Stimulated activated memory B cell treated with anti-CD40 and anti-IgM and Interleukin-4, amounts not matched to agents 10 μg/mL and 1 μg/mL and 100 μg/mL, for 72 hours (primary cell): ENCODE measurements around the gene FKBP5.
"Not testable (repeated sequence)": the region's sequence is repeated elsewhere in the genome, so short reads cannot be mapped to it uniquely, and the experiment has no call there.

Experiments
- ATAC-seq: fragments of 150-1000 bp; cut with Tn5 transposase; 2 replicates; pipeline ENCODE4 v1.10.0; 2021
- H3K27ac Mint-ChIP-seq: one replicate; pipeline ENCODE4 v1.8.0; 2022; ENCODE audit warnings: mild to moderate bottlenecking, mixed read lengths
- H3K27me3 Mint-ChIP-seq: one replicate; pipeline ENCODE4 v1.8.0; 2022; ENCODE audit warnings: mixed read lengths
- H3K36me3 Mint-ChIP-seq: one replicate; pipeline ENCODE4 v1.8.0; 2022; ENCODE audit warnings: mixed read lengths
- H3K4me1 Mint-ChIP-seq: one replicate; pipeline ENCODE4 v1.8.0; 2022; ENCODE audit warnings: mixed read lengths
- H3K4me3 Mint-ChIP-seq: one replicate; pipeline ENCODE4 v1.8.0; 2022; ENCODE audit warnings: mild to moderate bottlenecking, moderate library complexity, mixed read lengths
- H3K9me3 Mint-ChIP-seq: one replicate; pipeline ENCODE4 v1.8.0; 2022; ENCODE audit warnings: mixed read lengths

FKBP5 gene

DNA sequence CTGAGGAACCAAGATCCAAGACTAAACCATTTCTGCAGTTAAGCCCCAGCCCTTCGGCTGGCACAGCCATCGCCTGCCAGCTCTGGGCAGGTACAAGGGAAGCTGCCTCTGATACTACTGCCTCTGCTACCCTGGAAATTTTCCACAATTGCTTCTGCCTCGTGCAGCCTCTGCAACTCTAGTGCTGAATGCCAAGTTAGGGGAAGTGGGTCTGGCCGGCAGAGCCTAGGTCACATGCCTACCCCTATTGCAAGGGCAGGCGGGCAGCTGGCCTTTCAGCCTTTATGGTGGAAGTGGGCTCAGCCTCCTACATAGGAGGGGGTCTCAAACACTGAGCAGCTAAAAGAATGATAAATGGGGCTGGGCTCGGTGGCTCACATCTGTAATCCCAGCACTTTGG lies 131.5 kb downstream of the FKBP5 start:
- Mint-ChIP-seq H3K4me1 (peaks cover 13% of the 10 kb centered on the region), H3K9me3 (no peaks in the 10 kb centered on the region), H3K4me3 (no peak overlapping the region), H3K27ac (no peak overlapping the region), H3K36me3 (no peaks in the 10 kb centered on the region), H3K27me3 (peaks cover 61% of the 10 kb centered on the region)
- no peak for ATAC-seq

- peaks cover 66% of the 10 kb centered on the region for H3K27me3 Mint-ChIP-seq
- H3K36me3 Mint-ChIP-seq = peaks cover 8% of the 10 kb centered on the region
- H3K4me1 Mint-ChIP-seq = peaks cover 6% of the 10 kb centered on the region
- H3K27ac Mint-ChIP-seq = no peak overlapping the region
- H3K9me3 Mint-ChIP-seq = peaks cover 5% of the 10 kb centered on the region
- no peak overlapping the region for H3K4me3 Mint-ChIP-seq
- ATAC-seq = no peak
These were observed 133.9 kb downstream of the FKBP5 start for GRCh38 chr6:35554811-35555210.

DNA sequence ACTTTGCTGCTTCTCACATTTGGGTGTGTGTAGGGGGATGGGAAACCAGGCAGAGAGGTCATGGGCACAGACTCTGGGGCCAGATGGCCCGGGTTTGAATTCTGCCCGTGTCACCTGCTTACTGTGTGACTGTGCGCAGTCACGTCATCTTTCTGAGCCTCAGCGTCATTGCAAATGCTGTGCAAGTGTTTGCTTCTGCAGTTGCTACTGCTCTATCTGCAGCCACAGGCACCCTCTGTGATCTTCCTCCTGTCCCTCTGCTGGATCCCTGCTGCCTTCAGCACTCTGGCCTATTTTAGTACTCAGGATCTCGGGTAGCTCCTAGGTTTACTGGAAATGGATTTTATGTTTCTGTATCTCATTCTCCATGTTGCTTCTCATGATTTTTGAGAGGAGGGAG lies 135.4 kb downstream of the FKBP5 start:
- H3K9me3 Mint-ChIP-seq = peaks cover 6% of the 10 kb centered on the region
- no peak for ATAC-seq
- H3K36me3 Mint-ChIP-seq = peaks cover 11% of the 10 kb centered on the region
- H3K4me1 Mint-ChIP-seq = no peaks in the 10 kb centered on the region
- no peak overlapping the region for H3K4me3 Mint-ChIP-seq
- peaks cover 67% of the 10 kb centered on the region for H3K27me3 Mint-ChIP-seq
- no peak overlapping the region for H3K27ac Mint-ChIP-seq

GRCh38 chr6:35552285-35552917 lies 136.3 kb downstream of the FKBP5 start:
- no peak for ATAC-seq
- Mint-ChIP-seq H3K4me3 (no peak overlapping the region), H3K27ac (no peak overlapping the region), H3K4me1 (no peaks in the 10 kb centered on the region), H3K36me3 (peaks cover 11% of the 10 kb centered on the region), H3K27me3 (peaks cover 71% of the 10 kb centered on the region), H3K9me3 (peaks cover 6% of the 10 kb centered on the region)

- H3K27ac Mint-ChIP-seq = no peak overlapping the region
- H3K4me1 Mint-ChIP-seq = no peaks in the 10 kb centered on the region
- H3K4me3 Mint-ChIP-seq = no peak overlapping the region
- no peak for ATAC-seq
- H3K36me3 Mint-ChIP-seq = peaks cover 11% of the 10 kb centered on the region
- peaks cover 6% of the 10 kb centered on the region for H3K9me3 Mint-ChIP-seq
- peaks cover 72% of the 10 kb centered on the region for H3K27me3 Mint-ChIP-seq
These were observed 138.3 kb downstream of the FKBP5 start for GRCh38 chr6:35550437-35550836.

- H3K36me3 Mint-ChIP-seq = peaks cover 11% of the 10 kb centered on the region
- peaks cover 64% of the 10 kb centered on the region for H3K27me3 Mint-ChIP-seq
- no peaks in the 10 kb centered on the region for H3K4me1 Mint-ChIP-seq
- no peak for ATAC-seq
- no peak overlapping the region for H3K4me3 Mint-ChIP-seq
- H3K27ac Mint-ChIP-seq = no peak overlapping the region
- H3K9me3 Mint-ChIP-seq = peaks cover 6% of the 10 kb centered on the region
These were observed 141.0 kb downstream of the FKBP5 start for GRCh38 chr6:35547676-35548075.

- peaks cover 3% of the 10 kb centered on the region for H3K36me3 Mint-ChIP-seq
- no peak overlapping the region for H3K27ac Mint-ChIP-seq
- peaks cover 45% of the 10 kb centered on the region for H3K27me3 Mint-ChIP-seq
- no peak for ATAC-seq
- H3K4me1 Mint-ChIP-seq = no peaks in the 10 kb centered on the region
- peaks cover 5% of the 10 kb centered on the region for H3K9me3 Mint-ChIP-seq
- H3K4me3 Mint-ChIP-seq = no peak overlapping the region
These were observed 143.8 kb downstream of the FKBP5 start for GRCh38 chr6:35544769-35545361.

- H3K36me3 Mint-ChIP-seq = no peaks in the 10 kb centered on the region
- no peak overlapping the region for H3K4me3 Mint-ChIP-seq
- H3K9me3 Mint-ChIP-seq = peaks cover 4% of the 10 kb centered on the region
- peaks cover 35% of the 10 kb centered on the region for H3K27me3 Mint-ChIP-seq
- no peak overlapping the region for H3K27ac Mint-ChIP-seq
- no peak for ATAC-seq
- H3K4me1 Mint-ChIP-seq = no peaks in the 10 kb centered on the region
These were observed 145.1 kb downstream of the FKBP5 start for GRCh38 chr6:35543459-35544193.

DNA sequence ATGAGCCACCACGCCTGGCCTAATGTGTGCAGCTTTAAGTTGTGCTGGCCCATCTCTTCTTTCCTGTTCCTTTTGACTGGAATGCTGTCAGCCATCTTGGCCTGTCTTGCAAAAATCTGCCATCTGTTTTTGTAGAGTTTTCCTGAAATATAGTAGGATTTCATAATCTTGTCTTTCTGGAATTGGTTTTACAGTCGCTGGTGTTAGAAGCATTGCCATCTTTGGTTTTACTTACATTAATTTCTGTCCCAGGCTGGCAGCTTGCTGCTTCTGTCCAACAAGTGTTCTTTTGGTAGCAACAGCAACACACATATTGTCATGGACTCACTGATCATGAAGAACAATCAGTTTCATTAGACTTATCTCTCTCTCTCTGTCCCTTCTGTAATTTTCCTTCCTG lies 146.9 kb downstream of the FKBP5 start:
- Mint-ChIP-seq H3K9me3 (peaks cover 4% of the 10 kb centered on the region), H3K27me3 (peaks cover 20% of the 10 kb centered on the region), H3K4me3 (no peak overlapping the region), H3K36me3 (no peaks in the 10 kb centered on the region), H3K27ac (no peak overlapping the region), H3K4me1 (no peaks in the 10 kb centered on the region)
- no peak for ATAC-seq

- H3K4me3 Mint-ChIP-seq = no peak overlapping the region
- H3K4me1 Mint-ChIP-seq = no peaks in the 10 kb centered on the region
- peaks cover 26% of the 10 kb centered on the region for H3K27me3 Mint-ChIP-seq
- H3K27ac Mint-ChIP-seq = no peak overlapping the region
- no peak for ATAC-seq
- H3K36me3 Mint-ChIP-seq = no peaks in the 10 kb centered on the region
- H3K9me3 Mint-ChIP-seq = peaks cover 4% of the 10 kb centered on the region
These were observed 149.5 kb downstream of the FKBP5 start for GRCh38 chr6:35539223-35539622.

DNA sequence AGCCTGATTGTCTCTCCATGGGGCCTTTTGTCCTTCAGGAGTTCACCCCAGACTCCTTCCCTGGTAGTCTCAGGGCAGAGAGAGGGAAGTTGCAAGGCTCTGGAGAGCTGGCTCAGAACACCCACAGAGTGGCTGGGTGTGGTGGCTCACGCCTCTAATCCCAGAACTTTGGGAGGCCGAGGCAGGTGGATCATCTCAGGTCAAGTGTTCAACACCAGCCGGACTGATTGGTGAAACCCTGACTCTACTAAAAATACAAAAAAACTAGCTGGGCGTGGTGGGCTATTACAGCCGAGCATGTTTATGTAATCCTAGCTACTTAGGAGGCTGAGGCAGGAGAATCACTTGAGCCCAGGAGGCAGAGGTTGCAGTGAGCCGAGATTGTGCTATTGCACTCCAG lies 152.9 kb downstream of the FKBP5 start:
- not testable (repeated sequence) for H3K9me3 Mint-ChIP-seq, H3K27ac Mint-ChIP-seq, H3K4me1 Mint-ChIP-seq, H3K4me3 Mint-ChIP-seq, ATAC-seq, H3K36me3 Mint-ChIP-seq
- peaks cover 47% of the 10 kb centered on the region for H3K27me3 Mint-ChIP-seq

DNA sequence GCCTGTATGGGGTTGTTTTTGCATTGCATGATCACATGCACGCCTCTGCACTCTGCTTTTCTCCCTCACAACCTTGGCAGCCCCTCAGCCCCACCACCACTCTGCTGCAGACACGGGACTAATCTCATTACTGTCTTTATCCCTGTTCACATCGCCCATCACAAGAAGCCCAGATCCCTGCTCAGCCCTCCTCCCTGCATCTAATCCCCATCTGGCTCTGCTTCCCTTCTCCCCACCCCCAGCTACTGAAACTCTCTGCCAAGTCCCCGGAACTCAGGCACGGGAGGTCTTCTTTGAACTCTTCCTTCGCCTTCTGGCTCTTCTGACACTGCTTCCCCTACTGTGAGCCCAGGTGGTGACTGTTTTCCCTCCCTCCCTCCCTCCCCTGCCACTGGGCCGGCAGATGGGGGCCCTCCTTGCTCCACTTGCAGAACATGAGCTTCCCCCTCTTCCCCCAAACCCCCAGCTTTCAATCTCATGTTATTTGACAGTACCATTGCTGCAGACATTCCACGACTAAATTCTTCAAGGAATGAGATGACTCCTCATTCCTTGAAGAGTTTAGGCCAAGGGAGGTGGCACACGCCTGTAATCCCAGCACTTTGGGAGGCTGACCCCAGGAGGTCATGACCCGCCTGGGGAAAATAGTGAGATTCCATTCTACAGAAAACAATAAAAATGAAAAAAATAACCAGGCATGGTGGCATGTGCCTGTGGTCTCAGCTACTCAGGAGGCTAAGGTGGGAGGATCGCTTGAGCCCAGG lies 154.1 kb downstream of the FKBP5 start:
- peaks cover 47% of the 10 kb centered on the region for H3K27me3 Mint-ChIP-seq
- H3K4me1 Mint-ChIP-seq = no peaks in the 10 kb centered on the region
- no peaks in the 10 kb centered on the region for H3K36me3 Mint-ChIP-seq
- no peak overlapping the region for H3K27ac Mint-ChIP-seq
- no peaks in the 10 kb centered on the region for H3K9me3 Mint-ChIP-seq
- H3K4me3 Mint-ChIP-seq = no peak overlapping the region
- ATAC-seq = no peak

GRCh38 chr6:35533981-35534380 lies 154.7 kb downstream of the FKBP5 start:
- no peaks in the 10 kb centered on the region for H3K36me3 Mint-ChIP-seq
- no peak overlapping the region for H3K4me3 Mint-ChIP-seq
- H3K27me3 Mint-ChIP-seq = peaks cover 47% of the 10 kb centered on the region
- no peak overlapping the region for H3K27ac Mint-ChIP-seq
- no peak for ATAC-seq
- H3K9me3 Mint-ChIP-seq = no peaks in the 10 kb centered on the region
- no peaks in the 10 kb centered on the region for H3K4me1 Mint-ChIP-seq

DNA sequence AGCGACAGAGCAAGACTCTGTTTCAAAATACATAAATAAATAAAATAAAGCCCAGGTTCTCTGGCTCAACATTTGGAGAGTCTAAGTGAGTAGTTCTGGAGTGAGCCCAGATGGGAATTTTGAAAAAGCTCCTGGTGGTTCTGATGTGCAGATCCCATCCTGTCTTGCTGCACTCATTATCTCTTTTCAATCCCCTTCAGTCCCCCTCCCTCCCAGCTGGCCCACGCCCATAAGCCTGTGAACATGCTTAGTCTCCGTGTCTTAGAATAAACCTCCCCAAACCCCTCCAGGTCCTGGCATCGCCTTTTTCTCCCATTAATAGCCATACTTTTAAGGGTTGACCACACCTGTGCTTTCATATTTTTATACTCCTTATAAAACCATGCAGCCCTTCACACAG lies 156.6 kb downstream of the FKBP5 start:
- Mint-ChIP-seq H3K4me1 (no peaks in the 10 kb centered on the region), H3K4me3 (no peak overlapping the region), H3K27ac (no peak overlapping the region), H3K9me3 (no peaks in the 10 kb centered on the region), H3K36me3 (no peaks in the 10 kb centered on the region), H3K27me3 (peaks cover 47% of the 10 kb centered on the region)
- ATAC-seq = no peak

DNA sequence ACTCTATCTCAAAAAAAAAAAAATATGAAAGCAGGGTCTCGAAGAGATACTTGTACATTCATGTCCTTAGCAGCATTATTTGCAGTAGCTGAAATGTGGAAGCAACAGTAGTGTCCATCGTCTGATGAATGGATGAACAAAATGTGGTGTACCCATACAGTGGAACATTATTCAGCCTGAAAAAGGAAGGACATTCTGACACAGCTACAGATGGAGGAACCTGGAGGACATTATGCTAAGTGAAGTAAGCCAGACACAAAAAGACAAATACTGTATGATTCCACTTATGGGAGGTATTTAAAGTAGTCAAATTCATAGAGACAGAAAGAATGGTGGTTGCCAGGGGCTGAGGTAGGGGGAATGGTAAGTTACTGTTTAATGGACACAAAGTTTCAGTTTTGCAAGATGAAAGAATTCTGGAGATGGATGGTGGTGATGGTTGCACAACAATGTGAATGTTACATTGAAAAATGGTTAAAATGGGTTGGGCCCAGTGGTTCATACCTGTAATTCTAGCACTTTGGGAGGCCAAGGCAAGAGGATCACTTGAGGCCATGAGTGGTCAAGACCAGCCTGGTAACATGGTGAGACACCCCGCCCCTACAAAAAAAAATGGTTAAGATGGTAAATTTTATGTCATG lies 164.2 kb downstream of the FKBP5 start:
- H3K36me3 Mint-ChIP-seq = no peaks in the 10 kb centered on the region
- no peaks in the 10 kb centered on the region for H3K4me1 Mint-ChIP-seq
- no peak for ATAC-seq
- H3K4me3 Mint-ChIP-seq = no peak overlapping the region
- H3K27me3 Mint-ChIP-seq = peaks cover 14% of the 10 kb centered on the region
- no peak overlapping the region for H3K27ac Mint-ChIP-seq
- H3K9me3 Mint-ChIP-seq = no peaks in the 10 kb centered on the region
